ENCODE results near the gene MORC4.

- TF ChIP-seq, protein P1, sequence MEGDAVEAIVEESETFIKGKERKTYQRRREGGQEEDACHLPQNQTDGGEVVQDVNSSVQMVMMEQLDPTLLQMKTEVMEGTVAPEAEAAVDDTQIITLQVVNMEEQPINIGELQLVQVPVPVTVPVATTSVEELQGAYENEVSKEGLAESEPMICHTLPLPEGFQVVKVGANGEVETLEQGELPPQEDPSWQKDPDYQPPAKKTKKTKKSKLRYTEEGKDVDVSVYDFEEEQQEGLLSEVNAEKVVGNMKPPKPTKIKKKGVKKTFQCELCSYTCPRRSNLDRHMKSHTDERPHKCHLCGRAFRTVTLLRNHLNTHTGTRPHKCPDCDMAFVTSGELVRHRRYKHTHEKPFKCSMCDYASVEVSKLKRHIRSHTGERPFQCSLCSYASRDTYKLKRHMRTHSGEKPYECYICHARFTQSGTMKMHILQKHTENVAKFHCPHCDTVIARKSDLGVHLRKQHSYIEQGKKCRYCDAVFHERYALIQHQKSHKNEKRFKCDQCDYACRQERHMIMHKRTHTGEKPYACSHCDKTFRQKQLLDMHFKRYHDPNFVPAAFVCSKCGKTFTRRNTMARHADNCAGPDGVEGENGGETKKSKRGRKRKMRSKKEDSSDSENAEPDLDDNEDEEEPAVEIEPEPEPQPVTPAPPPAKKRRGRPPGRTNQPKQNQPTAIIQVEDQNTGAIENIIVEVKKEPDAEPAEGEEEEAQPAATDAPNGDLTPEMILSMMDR (IDR thresholded peaks at IDR 0.05), result no peak
- TF ChIP-seq POLR2A (IDR thresholded peaks at IDR 0.05), result no peak
These were observed 80.0 kb downstream of the MORC4 start, which contains the start of gene CLDN2 for GRCh38 chrX:106919932-106920452.

Measured in adrenal gland (tissue), 5 donors.